HG02885 (cell line): ENCODE data around the gene KIAA1210.
"Not testable (repeated sequence)": the region's sequence is repeated elsewhere in the genome, so short reads cannot be mapped to it uniquely, and the experiment has no call there.

Experiments
- ATAC-seq: cut with Tn5 transposase; IDR thresholded peaks from one replicate; pipeline ENCODE4 v1.9.1; 2021; ENCODE audit warnings: mild to moderate bottlenecking; ENCODE audit not compliant: unreplicated experiment, poor library complexity

Gene KIAA1210

DNA sequence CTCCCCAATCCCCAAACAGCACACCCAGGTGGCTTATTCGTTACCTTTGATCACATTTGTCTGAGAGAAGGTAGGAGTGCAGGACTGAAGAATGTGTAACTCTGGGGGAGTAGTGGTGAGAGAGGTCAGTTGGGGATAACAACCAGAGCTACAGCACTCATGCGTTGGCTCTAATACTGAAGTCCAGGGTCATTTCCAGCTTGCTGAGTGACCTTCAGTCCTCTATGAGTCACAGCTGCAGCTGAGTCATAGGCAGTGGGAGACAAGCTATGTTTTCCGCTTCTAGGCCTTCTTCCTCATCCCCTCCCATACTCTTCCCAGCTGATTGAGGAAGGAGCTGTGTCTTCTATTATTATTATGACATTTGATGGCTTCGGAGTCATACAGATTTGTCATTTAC is 86.4 kb downstream of the KIAA1210 start:
- ATAC-seq, result no peak

DNA sequence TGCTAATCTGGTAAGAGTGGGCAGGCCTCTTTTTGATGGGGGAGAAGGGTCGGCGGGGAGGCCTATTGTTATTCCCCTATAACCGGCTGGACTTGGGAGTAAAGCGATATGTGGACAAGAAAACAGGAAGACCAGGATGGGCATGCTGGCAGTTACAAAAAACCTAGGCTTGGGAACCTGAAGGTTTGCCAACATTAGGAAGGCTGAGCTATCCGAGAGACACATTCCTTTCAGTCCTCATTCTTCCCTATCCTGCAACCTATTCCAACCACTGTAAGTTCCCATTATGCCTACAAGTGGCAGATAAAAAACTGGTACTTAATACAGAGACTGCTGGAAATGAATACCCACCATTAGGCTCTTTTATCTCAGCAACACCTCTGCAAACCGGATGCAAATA is 87.2 kb downstream of the KIAA1210 start:
- no peak for ATAC-seq

DNA sequence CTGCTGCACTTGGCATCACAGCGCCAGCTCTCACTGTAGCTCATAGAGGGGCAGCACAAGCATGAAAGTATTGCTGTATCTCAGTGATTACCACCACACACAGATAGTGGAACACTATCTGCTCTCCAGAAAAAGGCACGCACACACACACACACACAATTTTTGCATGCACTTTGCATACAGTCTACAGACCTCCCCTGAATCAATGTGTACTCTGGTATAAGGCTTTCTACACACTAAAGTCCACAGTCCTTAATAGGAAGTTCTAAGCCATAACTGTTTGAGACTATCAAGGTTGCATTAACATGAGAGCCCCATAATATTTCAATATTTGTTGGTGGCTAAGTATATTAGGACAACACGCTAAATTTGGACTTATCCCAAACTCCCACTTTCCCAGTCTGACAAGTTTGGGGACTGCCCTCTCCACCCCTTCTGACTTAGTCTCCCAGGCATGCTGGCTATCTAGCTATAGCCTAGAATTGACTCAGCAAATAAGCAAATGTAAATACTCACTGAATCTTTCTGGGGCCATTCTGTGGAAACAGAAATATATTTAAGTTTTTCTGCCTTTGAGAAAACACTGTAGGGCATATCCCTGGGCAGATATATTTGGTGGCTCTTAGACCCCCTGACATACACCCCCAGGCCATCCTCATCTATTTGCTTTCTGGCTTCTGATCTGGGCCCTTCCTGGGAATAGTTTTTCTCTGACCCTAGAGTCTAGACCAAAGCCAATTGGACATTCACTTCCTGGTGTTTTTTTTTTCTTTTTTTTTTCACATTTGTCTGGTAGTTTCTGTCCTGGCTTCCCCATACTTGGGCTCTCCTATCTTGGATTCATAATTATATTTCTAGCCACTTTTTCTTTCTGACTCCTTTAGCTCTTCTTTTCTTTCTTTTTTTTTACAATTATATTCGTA is 91.2 kb downstream of the KIAA1210 start:
- ATAC-seq, result no peak

DNA sequence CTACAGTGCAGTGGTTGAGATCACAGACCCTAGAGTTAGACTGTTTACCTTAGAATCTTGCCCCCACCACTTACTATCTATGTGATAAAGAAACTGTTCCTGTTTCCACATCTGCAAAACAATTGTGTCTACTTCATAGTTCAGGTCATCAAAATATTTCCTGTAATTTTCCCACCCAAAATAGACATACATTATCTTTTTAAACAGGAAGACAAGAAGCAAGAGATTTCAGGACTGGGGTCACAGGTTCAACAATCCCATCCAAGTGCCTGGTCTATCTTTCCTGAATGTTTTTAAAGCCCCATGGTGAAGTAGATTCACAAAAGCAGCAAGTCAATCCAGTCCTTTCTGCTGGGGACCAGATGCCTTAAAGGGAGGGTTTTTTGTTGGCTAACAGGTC is 96.6 kb downstream of the KIAA1210 start:
- no peak for ATAC-seq

DNA sequence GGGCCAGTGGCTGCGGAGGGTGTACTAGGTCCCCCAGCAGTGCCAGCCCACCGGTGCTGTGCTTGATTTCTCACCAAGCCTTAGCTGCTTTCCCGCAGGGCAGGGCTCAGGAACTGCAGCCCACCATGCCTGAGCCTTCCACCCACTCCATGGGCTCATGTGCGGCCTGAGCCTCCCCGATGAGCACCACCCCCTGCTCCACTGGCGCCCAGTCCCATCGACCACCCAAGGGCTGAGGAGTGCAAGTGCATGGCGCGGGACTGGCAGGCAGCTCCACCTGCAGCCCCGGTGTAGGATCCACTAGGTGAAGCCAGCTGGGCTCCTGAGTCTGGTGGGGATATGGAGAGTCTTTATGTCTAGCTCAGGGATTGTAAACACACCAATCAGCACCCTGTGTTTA is 98.0 kb downstream of the KIAA1210 start:
- not testable (repeated sequence) for ATAC-seq

DNA sequence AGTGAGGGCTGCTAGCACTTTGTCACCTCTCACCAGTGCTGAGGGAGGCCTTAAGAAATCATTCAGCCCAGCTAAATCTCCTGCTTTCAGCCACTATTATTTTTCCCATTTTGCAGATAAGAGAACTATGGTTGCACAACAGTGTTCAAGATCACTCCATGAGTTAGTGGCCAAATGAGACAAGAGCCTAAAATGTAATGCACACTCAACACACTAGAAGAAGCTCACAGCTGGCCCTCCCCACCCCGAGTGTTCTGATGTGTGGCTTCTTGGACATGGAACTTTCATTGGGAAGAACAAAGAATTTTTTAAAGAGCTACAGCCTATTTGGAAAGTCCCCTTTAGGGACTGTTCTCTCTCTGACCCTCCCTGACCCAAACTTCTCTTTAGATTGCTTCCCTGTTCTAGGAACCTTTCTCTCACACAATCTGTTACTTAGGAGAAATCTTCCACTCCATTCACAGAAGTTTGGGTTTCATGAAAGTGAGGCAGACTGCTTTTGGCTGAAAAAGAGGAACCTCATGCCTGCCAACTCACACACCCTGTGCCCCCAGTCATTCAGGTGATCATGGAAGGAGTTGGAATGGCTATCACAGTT is 98.8 kb downstream of the KIAA1210 start:
- ATAC-seq, result no peak
